HG03064 (cell line): Measurements from ENCODE around the gene DHX38.
"Not testable (repeated sequence)": the region's sequence is repeated elsewhere in the genome, so short reads cannot be mapped to it uniquely, and the experiment has no call there.

Experiments
- ATAC-seq: cut with Tn5 transposase; IDR thresholded peaks from one replicate; pipeline ENCODE4 v1.9.1; 2021; ENCODE audit warnings: low read depth; ENCODE audit not compliant: unreplicated experiment

DHX38 gene

DNA sequence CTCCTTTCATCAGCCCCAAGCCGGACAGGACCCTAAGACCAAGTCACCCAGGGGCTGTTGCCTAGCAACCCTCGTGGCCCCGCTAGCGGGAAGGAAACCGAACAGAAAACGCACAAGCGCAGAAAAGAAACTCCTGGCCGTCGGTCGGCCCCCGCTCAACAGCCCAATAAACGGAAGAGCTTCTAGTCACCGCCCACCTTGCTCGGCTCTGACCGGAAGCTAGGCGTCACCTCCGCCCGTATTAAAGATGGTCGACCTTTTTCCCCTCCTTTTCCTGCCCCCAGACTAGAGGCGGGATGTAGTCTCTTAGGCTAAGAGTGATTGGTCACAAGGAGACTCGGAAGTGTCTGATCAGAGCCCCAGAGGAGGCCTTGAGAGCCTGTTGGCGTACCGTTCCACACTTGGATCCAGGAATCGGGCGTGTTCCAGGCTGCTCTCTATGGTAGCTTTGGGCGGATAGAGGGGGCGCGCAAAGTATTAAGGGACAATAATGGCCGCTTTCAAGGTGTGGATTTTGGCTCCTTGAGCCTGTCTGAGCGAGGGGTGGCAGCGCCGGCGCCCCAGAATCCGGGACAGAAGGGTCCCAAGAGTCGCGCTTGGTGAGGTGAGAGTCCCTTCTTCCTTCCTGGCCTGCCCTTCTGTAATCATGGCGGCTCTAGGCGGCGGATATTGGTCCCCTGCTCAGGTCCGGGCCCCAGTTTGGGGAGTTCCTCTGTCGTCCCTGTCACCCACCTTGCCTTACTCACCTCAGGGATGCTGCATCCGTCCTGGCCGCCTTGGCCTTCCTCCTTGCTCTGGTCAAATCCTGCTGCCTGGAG is at the start of gene DHX38, which contains the start of gene TXNL4B:
TSS of gene DHX38 (plus strand) at position 400 of the 818 bp plus-strand sequence. CDS start 2,311 bp downstream, outside the sequence.
TSS of gene TXNL4B (minus strand) at position 173 of the 818 bp plus-strand sequence. CDS start 2,871 bp downstream, outside the sequence.
- peak; percentile 97 for ATAC-seq

DNA sequence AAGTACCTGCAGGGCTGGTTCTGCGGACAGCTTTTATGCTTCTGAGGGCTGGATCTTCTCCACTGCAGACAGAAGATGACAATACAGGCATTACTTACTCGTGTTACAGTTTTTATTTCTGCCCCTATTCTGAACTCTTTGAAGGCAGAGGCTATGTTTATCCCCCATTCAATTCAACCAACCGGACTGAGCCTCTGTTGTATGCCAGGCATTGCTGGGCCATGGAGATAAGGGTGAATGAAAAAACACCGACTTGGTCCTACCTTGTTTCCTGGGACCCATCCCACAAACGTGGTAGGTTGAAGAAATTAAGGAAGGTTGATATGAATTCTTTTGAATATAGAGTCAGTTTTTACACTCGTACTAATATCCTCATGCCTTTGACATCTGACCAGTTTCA is 49.4 kb upstream of the DHX38 start:
- no peak for ATAC-seq

DNA sequence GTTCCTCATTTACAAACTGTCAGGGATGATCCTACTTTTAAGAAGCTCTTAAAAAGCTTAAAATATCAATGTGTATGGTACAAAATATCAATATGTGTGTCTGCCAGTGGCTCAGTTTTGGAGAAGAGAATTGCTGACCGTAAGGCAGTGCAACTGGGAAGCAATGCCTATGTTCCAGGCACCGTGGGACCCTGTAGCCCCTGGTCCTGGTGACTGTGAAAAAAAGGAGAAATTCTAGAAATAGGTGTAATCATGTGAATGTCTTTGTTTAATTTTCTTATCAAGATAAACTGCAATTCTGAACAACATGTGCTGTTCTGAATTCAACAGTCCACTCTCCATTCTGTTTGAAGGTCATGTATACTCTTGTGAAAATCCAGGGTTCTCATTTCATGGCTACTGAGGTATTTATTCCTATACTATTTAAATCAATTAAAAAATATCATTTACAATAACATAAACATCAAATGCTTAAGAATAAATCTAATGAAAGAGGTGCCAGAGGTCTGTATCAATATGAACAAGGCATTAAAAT is 48.8 kb upstream of the DHX38 start:
- no peak for ATAC-seq

GRCh38 chr16:72049110-72049509 is 44.5 kb upstream of the DHX38 start:
- no peak for ATAC-seq

- no peak for ATAC-seq
Measured at GRCh38 chr16:72050769-72051464, 42.7 kb upstream of the DHX38 start.

DNA sequence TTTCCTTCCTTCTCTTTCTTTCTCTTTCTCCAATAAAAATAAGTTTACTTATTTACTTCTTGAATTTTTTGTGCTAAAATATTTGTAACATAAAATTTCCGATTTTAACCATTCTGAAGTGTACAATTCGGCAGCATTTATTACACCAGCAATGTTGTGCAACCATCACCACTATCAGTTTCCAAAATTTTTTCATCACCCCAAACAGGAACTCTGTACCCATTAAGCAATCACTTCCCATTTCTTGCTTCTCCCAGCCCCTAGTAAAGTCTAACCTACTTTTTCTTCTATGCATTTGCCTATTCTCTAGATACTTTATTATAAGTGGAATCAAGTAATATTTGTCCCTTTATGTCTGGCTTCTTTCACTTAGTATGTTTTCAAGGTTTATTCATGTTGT is 41.8 kb upstream of the DHX38 start:
- no peak for ATAC-seq

- ATAC-seq: not testable (repeated sequence)
Measured at GRCh38 chr16:72054254-72054847, 39.3 kb upstream of the DHX38 start, which contains the start of gene HP. Gene HP, plus strand, starts transcription at chr16:72054505. Its CDS starts 148 bp downstream, at chr16:72054653.

DNA sequence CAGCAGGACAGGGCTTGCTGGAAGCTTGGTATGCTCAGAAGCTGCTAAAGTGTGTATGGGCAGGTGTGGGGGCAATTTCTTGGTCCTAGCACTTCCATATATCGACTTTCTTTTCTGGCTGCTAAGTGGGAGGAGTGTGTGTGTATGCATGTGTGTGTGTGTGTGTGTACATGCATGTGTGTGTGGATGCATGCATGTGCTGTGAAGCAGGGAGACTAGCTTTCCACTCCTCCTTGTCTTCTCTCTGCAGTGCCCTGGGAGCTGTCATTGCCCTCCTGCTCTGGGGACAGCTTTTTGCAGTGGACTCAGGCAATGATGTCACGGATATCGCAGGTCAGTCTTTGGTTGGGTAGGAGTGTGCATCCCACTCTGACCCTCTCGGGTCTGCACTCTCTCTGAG is 37.7 kb upstream of the DHX38 start:
- no peak for ATAC-seq

DNA sequence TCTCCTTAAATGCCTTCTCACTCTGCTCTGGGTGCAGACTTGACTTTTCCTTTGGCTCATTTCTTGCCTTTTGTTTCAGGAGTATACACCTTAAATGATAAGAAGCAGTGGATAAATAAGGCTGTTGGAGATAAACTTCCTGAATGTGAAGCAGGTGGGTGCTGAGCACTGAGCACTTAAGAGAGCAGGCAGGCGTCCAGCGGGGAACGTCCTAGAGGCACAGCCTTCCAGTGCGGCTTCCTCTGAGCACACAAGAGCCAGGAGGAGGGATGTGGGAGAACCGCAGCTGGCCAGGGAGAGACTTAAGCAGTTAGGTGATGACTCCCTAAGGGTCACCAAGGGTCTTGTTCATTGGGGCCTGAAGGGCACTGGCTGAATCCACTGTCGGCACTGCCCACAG is 36.3 kb upstream of the DHX38 start:
- ATAC-seq: not testable (repeated sequence)

- ATAC-seq: not testable (repeated sequence)
Measured at GRCh38 chr16:72059060-72059459, 34.6 kb upstream of the DHX38 start.

- no peak for ATAC-seq
Measured at GRCh38 chr16:72060405-72060804, 33.2 kb upstream of the DHX38 start.

GRCh38 chr16:72061564-72061963 is 32.1 kb upstream of the DHX38 start:
- ATAC-seq: no peak

DNA sequence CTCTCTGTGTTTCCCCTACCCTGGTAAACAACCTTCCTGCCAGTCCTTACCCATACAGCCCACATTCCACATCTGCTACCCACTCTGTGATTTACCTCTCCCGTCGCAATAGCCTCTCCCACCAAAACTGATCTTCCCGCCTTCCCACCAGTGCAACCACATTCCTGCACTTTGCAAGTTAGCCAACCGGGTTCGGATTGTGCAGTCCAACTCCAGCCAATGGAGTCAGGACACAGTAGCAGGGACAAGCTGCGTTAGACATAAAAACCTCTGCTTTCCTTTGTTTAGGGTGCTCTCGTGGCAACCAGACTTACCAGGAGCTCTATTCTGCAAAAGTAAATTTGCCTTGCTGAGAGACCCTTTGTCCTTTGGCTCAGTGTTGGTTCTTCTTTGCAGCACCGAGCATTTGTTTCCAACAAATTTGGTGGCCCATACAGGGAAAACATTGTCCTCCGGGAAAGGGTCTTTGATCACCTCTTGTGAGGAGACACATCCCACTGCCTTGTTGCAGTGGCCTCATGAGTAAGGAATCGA is 29.2 kb upstream of the DHX38 start:
- no peak for ATAC-seq

DNA sequence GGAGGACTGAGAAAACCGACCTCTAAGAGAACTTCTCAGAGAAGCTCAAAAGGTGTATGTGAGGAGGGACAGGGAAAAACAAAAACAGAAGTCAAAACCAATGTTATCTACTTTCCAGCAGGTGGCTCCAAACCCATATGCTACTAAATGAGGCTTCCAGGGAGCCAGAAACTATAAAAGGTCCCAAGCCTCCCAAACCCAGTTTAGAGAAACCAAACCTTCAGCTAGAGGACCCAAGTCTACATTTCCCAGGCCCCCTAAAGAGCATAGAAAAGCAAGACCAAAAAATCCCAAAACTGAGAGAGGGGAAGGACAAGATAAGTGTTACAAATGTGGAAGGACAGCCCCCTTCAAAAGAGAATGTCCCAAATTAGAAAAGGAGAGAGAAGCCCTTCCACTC is 26.9 kb upstream of the DHX38 start:
- no peak for ATAC-seq

DNA sequence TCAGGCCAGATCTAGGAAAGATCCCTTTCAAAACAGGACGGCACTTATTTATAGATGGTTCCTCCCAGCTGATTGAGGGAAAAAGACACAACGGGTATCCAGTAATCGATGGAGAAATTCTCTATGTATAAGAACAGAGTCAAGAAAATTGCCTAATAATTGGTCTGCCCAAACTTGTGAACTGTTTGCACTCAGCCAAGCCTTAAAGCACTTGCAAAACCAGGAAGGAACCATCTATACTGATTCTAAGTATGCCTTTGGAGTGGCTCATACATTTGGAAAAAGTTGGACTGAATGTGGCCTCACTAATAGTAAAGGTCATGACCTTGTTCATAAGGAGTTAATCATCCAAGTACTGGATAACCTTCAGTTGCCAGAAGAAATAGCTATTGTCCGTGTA is 24.7 kb upstream of the DHX38 start:
- ATAC-seq: no peak

- ATAC-seq: no peak
Measured at GRCh38 chr16:72072514-72073342, 20.9 kb upstream of the DHX38 start.

- ATAC-seq: no peak
Measured at GRCh38 chr16:72073560-72074230, 20.0 kb upstream of the DHX38 start.

DNA sequence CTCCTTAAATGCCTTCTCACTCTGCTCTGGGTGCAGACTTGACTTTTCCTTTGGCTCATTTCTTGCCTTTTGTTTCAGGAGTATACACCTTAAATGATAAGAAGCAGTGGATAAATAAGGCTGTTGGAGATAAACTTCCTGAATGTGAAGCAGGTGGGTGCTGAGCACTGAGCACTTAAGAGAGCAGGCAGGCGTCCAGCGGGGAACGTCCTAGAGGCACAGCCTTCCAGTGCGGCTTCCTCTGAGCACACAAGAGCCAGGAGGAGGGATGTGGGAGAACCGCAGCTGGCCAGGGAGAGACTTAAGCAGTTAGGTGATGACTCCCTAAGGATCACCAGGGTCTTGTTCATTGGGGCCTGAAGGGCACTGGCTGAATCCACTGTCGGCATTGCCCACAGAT is 18.6 kb upstream of the DHX38 start:
- ATAC-seq: not testable (repeated sequence)

DNA sequence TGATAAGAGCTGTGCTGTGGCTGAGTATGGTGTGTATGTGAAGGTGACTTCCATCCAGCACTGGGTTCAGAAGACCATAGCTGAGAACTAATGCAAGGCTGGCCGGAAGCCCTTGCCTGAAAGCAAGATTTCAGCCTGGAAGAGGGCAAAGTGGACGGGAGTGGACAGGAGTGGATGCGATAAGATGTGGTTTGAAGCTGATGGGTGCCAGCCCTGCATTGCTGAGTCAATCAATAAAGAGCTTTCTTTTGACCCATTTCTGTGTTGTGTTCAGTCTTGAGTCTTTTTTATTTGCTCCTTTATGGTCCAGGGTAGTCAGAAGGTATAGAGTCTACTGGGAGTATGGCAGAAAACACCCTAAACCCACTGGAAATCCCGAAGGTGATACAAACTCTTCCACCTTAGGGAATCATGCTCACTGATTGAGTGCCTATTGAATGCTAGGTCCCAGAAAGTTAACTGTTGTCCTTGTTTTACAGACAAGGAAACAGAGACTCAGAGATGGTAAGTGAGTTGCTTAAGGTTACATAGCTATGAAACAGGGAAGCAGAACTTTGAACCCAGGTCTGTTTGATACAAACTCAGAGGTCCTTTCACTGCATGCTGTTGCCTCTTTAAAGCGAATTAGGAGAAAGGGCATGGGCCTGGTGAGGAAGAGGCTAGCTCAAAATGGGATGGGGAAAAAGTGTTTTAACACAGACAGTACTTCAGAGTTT is 16.5 kb upstream of the DHX38 start:
- ATAC-seq: not testable (repeated sequence)
